SH-SY5Y (cell line): ENCODE measurements around the gene ELMOD3.

Source experiments
- GATA2 ChIP-seq: IDR thresholded peaks from 2 replicates; pipeline ENCODE4 v1.6.1; 2011; ENCODE audit warnings: mild to moderate bottlenecking, low read depth, low read length
- GATA3 ChIP-seq: IDR thresholded peaks from 2 replicates; pipeline ENCODE4 v1.6.1; 2011; ENCODE audit warnings: low read depth, mild to moderate bottlenecking, low read length, moderate library complexity

- TF ChIP-seq GATA3 (no peak), GATA2 (no peak)
Measured at GRCh38 chr2:85421260-85422071, 66.9 kb downstream of the ELMOD3 start.
